ENCODE measurements around the gene GPRC5C.

The GPRC5C gene

DNA sequence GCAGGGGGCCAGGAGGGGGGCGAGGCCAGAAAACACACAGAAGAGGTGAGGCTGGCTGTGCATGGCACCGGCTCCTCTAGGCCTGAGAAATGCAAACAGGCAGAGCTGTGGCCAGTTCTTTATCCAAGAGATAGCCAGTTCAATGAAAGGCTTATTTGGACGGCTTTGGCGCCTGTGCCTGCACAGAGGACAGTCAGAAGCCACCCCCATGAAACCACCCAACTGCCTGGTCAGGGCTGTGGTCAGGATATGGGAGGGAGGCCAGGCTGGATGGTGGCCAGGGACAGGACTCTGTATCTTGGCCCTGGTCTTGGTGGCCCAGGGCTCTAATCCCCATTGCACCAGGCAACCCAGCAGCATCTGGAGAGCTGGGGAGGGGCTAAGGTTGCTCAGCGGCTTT, 24.5 kb upstream of the GPRC5C start:
- DNase-seq (ENCODE audit: low spot score), result no peak

DNA sequence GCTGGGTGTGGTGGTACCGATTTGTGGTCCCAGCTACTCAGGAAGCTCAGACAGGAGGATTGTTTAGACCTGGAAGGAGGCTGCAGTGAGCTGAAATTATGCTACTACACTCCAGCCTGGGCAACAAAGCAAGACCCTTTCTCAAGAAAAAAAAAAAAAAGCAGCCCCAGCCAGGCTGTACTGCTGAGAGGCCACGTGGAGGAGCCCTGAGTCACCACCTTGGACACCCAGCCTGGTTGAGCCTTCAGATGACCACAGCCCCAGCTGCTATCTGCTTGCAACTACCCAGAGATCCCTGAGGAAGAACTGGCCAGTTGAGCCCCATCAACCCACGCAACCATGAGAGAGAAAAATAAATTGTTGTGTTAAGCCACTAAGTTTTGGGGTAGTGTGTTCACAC, 23.6 kb upstream of the GPRC5C start:
- DNase-seq (ENCODE audit: low spot score), result no peak

- DNase-seq (ENCODE audit: low spot score), result no peak
These were observed 23.1 kb upstream of the GPRC5C start for GRCh38 chr17:74408815-74409214.

DNA sequence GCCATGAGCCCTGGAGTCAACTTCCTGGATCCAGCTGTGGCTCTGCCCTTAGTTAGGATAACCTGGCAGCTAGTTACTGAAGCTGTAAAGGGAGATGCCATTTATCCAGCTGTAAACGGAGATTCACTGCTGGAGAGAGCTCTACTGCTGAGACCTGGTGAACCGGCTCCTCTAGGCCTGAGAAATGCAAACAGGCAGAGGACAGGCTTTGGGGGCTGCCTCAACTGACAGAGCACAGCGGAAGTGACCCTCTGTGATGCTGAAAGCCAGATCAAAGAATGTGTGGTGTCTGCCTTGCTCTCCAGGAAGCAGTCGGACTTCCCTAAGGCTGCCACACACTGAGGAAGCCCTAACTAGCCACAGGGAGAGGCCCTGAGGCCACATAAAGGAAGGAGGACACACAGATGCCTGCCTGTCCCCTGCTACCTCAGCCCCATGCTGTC, 21.9 kb upstream of the GPRC5C start:
- DNase-seq (ENCODE audit: low spot score), result no peak

DNA sequence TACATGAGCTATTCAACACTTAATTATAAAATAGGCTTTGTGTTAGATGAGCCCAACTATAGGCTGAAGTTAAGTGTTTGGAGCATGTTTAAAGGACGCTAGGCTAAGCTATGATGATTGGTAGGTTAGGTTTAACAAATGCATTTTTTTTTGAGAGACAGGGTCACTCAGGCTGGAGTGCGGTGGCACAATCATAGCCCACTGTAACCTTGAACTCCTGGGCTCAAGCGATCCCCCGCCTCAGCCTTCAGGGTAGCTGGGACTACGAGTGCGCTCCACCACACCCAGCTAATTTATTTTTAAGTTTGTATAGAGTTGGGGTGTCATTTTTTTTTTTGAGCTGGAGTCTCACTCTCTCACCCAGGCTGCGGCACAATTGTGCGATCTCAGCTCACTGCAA, 19.3 kb upstream of the GPRC5C start:
- DNase-seq (ENCODE audit: low spot score), result no peak

- no peak for DNase-seq (ENCODE audit: low spot score)
These were observed 18.4 kb upstream of the GPRC5C start for GRCh38 chr17:74413491-74413890.

- no peak for DNase-seq (ENCODE audit: low spot score)
These were observed 17.4 kb upstream of the GPRC5C start for GRCh38 chr17:74414510-74414909.

- no peak for DNase-seq (ENCODE audit: low spot score)
These were observed 16.1 kb upstream of the GPRC5C start for GRCh38 chr17:74415608-74416396.

GRCh38 chr17:74417178-74418045, 14.5 kb upstream of the GPRC5C start:
- no peak for DNase-seq (ENCODE audit: low spot score)

- DNase-seq (ENCODE audit: low spot score), result no peak
These were observed 11.9 kb upstream of the GPRC5C start for GRCh38 chr17:74419928-74420411.

- no peak for DNase-seq (ENCODE audit: low spot score)
These were observed 7.8 kb upstream of the GPRC5C start for GRCh38 chr17:74424117-74424516.

GRCh38 chr17:74424657-74425056, 7.2 kb upstream of the GPRC5C start:
- no peak for DNase-seq (ENCODE audit: low spot score)

DNA sequence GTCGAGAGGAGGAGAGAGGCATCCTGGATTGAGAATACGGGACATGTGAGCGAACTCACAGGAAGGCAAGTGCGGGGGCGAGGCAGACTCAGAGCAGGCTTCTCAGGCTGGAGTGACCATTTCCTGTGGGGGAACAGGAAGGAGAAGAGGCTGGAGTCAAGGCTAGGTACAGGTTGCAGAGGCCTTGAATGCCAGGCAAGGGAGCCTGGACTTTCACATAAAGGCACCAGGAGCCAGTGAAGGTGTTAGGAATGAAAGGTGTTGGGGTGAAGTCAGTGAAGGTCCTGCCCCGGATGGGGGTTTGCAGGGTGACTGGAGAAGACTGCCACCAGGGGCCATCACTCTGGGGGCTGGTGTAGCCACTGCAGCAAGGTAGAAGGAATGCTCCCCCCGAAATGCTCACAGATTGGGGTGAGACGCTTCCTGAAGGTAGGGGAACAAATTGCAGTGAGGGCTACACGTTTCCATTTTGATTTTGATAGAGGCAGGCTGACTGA, 5.3 kb upstream of the GPRC5C start:
- no peak for DNase-seq (ENCODE audit: low spot score)

GRCh38 chr17:74427048-74427762, 4.7 kb upstream of the GPRC5C start:
- no peak for DNase-seq (ENCODE audit: low spot score)

- DNase-seq (ENCODE audit: low spot score), result no peak
These were observed 4.1 kb upstream of the GPRC5C start for GRCh38 chr17:74427763-74428153.

DNA sequence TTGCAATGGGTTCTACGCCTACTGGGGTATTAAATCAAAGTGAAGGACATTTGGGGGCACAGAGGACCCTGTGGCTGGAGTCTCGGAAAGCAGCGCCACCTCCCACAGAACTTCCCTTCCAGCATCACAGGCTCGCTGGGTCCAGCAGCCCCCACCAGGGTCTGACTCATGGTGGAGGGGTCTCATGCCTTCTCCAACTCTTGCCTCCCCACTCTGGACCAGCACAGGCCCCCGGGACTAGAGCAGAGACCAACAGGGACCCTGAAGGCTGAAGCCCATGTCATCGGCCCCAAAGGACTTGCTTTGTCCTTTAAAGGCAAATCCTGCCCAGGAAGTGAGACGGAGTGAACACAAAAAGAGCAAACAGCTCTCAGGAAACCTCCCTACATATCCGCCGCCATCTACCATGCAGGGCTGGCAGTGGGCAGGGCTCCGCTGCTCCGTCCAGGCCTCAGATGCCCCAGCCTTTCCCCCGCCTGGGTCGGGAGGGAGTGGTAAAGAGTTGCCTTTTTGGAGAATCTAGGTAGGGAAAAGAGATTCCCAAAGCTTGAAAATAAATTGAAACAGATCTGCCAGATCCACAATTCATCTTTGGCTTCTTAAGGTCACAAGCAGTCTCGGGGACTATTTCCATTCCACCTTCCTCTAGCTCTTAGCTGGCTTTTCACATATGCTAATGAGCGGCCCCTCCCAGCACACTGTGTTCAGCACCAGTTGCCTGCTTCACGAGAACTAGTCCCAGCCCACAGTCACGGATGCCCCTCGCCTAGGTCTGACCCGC, 2.1 kb upstream of the GPRC5C start:
- no peak for DNase-seq (ENCODE audit: low spot score)

GRCh38 chr17:74430385-74430705, 1.5 kb upstream of the GPRC5C start:
- no peak for DNase-seq (ENCODE audit: low spot score)

DNA sequence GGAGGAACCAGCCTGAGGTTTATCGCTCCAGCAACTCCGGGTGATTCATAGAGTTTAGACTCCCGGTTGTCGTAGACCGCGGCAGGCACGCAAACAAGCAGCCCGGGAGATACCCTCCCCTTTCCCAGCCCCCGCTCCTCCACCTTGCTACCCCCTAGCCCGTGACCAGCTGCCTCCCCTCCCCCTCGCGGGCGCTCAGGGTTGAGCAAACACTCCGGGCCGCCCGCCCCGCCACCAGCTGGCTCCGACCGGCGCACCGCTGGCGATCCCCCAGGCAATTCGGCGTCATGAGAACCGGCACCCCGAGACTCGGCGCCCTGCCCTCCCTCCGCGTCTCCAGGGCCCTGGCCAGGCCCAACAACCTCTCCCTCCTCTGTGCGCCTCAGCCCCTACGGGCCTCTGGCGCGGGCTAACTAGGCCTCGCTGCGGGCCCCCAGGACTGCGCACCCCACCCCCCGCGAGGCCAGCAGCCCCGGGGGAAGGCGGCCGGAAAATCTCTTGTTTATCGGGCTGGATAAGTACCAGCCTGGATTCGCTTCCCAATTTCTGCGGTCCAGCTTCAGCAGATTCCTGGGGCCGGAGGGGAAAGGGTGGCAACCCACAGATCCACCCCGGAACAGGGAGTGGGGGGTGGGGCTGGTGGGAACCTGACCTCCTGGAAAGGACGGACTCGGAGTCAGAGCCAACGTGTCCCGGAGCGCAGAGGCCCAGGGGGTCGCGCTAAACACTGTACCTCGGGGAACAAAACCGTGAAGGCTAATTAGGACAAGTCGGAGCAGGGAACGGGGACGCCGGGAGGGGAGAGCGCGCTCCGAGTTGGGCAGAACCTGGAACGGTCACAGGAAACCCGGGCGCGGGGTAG, 951 bp upstream of the GPRC5C start:
- DNase-seq (ENCODE audit: low spot score), result no peak

GRCh38 chr17:74432424-74432690, 469 bp downstream of the GPRC5C start:
- no peak for DNase-seq (ENCODE audit: low spot score)

GRCh38 chr17:74432766-74433391, 991 bp downstream of the GPRC5C start:
- no peak for DNase-seq (ENCODE audit: low spot score)

All from germinal center (tissue), 1 donor.